UCSD-AML1 (cell line): ENCODE data around the gene MDM4.
A peak's percentile ranks its signal among the peaks of the same experiment; 100 is the strongest.
"Not testable (repeated sequence)": the region's sequence is repeated elsewhere in the genome, so short reads cannot be mapped to it uniquely, and the experiment has no call there.

Experiments
- DNase-seq: peaks from one replicate; lab custom pipeline; 2025; ENCODE audit not compliant: unreplicated experiment; lab: John Stamatoyannopoulos, UW

MDM4 gene

GRCh38 chr1:204560002-204560401, 43.8 kb downstream of the MDM4 start:
- DNase-seq = not testable (repeated sequence)

DNA sequence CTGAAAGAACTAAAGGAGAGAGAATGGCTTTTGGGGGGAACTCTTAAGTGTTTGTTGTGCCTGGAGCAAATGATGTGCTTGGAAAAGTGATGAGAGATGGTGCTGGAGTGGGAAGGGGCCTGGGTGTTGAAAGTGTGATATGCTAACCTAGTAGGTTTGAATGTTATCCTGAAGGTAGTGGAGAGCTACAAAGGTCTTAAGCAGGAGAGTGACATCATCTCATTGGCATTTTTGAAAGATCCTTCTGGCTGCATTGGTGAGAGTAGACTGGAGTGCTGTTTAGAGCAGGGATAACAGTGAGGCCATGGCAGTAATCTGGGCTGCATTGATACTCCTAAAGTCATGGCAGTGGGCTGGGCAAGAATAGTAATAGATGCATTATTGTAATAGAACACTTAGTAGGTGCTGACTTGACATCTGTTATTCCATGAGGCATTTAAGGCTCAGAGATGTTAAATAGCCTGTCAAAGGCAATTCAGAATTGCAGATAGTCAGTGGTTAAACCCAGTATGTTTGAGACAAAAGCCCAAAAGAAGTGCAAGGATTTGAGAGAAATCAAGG, 44.5 kb downstream of the MDM4 start:
- DNase-seq = no peak

DNA sequence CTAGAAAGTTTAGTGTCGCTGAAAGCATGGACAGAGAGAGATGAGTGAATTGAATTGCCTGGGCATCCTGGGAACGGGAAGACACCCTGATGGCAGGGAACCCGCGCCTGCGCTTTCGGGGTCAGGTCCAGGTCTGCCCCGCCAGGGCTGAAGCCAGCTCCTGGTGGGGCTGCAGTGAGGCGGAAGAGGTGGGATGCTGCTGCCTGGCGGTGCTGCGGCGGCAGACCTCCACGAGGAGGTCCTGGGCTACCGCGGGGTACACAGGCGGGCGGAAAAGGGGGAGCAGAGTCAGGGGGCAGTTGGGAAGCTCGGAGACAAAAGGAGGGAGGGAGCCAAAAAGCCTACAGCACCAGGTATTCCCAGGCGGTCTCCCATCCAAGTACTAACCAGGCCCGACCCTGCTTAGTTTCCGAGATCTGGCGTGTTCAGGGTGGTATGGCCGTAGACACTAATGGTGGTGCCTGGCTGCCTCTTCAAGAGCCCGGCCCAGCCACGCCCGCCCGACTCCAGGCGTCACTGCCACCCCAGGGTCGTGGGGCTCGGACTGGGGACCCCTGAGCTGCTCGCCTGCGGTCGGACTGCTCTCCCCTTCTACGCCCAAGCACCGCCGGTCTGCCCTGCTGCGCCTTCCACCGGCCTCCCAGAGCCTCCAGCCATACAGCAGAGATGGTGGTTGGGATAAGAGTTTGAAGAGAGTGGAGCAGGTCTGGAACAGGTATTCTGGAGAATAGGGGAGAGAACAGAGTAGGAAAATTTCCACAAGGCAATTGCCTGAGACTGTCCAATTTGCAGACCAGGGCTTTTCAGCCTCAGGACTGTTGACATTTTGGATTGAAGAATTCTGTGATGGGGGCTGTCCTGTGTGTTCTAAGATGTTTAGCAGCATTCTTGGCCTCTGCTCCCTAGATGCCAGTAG, 46.1 kb downstream of the MDM4 start:
- DNase-seq = no peak

DNA sequence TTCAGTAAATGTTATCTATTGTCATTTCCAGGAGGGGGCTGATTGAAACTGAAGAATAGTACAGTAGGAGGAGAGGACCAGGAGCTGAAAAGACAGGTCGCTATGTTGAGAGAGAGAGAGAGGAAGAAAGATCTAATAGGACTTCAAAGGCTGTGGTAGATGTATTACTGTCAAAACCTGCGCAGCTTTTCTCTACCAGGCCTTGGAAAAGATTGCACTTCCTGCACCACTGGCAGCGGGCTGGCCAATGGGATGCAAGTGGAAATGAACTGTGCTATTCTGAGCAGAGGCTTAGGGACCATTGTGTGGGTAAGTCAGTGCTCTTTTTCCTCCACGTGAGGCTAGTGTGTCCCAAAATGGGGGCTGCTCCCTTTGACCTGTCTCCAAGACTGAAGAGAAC, 47.1 kb downstream of the MDM4 start:
- DNase-seq = no peak

- no peak for DNase-seq
These were observed 47.6 kb downstream of the MDM4 start for GRCh38 chr1:204563780-204564179.

DNA sequence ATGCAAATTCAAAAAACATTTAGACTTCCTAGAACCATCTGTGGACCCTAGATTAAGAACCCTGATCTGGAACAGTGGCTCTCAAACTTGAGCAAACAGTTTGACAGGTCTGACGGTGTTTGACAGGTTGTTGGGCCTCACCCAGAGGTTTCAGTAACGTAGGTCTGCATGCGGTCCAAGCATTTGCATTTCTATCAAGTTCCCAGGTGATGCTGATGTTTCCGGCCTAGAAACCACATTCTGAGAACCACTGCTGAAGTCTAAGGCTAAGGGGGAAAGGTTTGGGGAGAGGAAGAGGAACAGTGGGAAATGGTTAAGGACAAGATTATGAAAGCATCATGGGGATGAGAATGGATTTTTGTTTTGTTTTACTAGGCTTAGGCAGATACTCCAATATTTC, 48.6 kb downstream of the MDM4 start:
- DNase-seq = no peak

DNA sequence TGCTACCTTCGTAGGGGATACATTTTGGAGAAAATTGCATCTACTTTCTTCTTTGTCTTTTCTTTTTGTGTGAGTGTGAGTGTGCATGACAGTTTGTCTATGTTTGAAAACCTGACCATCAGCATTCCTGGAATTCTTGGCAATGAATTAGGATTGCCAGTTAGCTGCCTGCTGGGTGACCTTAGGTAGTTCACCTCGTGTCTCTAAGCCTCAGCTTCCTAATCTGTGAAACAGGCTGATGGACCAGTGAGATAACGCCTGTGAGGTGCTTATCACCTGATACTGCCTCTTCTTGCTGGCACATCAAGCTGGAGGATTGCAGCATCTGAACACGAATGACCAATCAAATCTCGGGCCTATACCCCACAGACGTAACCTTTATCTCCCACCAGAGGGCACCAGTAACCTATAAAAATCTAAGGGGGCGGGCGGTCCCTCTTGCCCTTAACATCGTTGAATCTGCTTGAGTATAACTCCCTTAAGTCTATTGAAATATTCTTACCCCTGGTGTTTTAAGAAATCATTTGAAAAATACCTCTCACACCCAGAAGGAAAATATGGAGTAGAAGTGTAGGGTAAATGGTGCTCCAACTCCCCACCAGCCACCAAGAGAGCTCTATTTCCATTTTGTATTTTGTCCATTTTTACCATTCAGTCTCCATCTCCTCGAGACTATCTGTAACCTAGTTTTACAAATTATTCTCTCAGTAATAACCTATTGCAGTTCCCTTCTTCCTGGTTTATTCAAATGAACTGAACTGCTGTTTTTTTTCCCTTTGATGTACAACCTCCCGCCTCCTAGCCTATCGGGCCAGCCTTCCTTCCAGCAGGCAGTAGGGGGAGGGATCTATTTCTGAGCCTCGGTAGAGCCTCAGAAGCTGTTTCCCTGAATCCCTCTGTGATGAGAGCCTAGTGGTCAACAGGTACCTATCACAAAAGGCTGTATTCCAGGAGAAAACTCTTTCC, 49.7 kb downstream of the MDM4 start:
- DNase-seq = peak; percentile 28

DNA sequence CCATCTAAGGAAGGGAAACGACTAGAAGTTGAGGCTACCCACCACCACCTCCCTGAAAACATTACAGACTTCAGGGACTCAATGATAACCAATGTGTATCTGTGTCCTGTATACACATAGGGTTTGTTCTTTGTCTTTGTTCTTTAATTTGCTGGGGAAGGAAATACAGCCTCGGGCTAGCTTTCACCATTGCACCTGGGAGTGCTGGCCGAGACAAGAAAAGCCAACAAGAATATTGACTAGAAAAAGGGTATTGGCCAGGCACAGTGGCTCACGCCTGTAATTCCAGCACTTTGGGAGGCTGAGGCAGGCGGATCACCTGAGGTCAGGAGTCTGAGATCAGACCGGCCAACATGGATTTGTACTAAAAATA, 50.4 kb downstream of the MDM4 start:
- DNase-seq = no peak

- DNase-seq = no peak
These were observed 50.9 kb downstream of the MDM4 start for GRCh38 chr1:204567071-204567470.

DNA sequence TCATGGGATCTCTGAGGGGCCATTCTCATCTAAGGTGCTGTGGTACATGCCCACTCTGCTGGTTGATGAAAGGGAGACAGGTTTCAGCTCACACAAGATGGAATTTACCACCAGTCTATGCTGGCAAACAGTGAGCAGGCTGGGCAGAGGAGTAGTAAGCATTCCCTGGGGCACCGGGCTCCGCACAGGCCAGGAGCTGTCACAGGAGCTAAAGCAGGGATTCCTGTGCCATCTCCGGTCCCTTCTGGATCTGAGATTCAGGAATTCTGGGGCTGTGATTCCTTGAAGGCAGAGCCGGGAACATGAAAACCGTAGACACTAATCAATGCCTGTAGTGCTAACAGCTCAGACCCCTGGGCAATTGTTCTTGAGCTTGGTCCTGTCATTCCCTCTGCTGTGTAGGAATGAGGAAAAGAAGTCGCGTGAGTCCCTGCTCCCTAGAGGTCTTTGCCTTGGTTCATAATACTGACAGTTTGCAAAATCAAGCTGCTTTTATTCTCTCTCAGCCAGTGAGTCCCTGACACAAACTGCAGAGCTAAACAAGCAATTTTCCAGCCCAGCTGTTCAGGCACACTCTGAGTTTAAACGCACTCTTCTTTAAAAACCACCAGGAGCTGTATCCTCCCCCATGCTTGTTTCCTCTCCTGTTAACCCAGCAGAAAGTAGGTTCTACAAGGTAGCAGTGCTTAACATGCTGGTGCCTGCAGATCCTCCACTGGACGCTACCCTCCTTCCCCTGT, 52.5 kb downstream of the MDM4 start:
- DNase-seq = no peak

DNA sequence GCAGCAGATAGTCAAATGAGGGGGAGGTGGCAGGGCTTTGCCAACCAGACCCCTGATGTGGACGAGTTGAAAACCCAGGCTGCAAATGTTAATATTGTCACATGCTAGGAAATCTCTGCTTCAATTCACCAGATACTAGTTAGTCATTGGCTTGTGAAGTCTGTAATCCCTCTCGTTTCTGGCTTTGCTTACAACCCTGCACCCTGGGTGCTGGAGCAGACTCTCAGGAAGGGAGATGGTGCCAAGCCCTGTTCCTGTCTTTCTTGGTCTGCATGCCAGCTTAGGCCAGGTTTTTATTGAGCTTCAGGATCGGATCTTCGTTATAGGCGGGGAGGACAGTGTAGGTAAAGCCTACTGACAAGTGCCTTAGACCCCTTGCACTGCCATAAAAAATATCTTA, 53.3 kb downstream of the MDM4 start:
- no peak for DNase-seq

DNA sequence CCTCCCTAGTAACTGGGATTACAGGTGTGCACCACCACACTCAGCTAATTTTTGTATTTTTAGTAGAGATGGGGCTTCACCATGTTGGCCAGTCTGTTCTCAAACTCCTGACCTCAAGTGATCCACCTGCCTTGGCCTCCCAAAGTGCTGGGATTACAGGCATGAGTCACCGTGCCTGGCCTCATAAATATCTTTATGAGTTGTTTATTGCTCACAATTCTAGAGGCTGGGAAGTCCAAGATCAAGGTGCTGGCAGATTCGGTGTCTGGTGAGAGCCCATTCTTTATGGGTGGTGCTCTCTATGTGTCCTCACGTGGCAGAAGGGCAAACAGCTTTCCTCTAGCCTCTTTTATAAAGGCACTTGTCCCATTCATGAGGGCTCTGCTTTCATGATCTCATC, 53.8 kb downstream of the MDM4 start:
- DNase-seq = not testable (repeated sequence)

GRCh38 chr1:204571128-204571527, 54.9 kb downstream of the MDM4 start:
- DNase-seq = no peak

DNA sequence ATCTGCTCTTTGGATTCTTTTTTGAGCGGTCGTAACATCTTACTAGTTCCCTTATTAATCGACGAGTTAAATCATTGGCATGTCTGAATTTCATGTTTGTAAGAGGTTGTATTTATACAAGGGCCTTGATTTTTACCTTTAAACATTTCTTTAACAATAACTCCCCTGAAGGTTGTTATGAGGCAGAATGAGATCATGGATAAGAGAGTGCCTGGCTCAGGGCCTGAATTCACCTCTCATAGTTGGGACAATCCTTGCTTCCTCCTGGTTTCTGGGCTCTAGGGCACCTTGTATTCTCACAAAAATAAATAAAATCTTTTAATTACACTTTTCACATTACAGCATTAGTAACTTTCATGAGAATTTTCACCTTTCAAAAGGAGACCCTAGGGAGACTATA, 55.4 kb downstream of the MDM4 start:
- DNase-seq = no peak

- no peak for DNase-seq
These were observed 57.0 kb downstream of the MDM4 start for GRCh38 chr1:204572923-204573922.

DNA sequence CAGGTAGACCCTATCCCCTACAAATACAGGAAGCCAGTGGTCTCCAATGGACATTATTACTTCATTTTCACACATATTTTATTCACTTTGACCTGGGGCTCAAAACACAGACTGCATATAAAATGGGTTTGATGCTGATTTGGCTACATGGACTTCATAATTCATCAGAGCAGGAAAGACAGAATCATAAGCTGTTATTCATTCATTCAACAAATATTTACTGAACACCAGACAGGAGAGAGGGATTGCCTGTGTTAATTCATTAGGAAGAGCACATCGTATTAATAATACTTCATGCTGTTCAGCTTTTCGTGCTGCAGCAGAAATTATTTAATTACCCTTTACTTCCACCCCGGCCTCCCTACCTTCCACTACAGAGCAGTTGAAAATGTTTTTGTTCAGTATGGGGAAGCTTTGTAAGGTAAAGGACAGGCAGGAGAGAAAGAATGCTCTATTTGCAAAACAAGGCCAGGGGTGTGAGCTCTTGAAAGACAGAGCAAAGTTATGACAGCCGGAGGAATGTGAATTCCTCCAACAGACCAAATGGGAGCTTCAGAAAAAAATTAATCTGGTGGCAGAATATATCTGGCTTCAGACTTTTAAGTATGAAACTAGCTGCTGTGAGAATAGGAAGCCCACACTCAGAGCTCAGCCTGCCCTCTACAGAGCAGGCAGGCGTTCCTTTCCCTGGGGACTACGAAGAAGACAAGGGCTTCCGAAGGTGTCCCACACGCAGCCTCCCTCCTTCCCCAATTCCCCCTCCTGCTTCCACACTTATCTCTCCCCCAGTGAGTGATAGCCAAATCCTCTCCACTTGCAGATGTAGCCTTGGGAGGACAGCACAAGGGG, 58.0 kb downstream of the MDM4 start:
- no peak for DNase-seq

- DNase-seq = no peak
These were observed 58.6 kb downstream of the MDM4 start for GRCh38 chr1:204574865-204575163.

DNA sequence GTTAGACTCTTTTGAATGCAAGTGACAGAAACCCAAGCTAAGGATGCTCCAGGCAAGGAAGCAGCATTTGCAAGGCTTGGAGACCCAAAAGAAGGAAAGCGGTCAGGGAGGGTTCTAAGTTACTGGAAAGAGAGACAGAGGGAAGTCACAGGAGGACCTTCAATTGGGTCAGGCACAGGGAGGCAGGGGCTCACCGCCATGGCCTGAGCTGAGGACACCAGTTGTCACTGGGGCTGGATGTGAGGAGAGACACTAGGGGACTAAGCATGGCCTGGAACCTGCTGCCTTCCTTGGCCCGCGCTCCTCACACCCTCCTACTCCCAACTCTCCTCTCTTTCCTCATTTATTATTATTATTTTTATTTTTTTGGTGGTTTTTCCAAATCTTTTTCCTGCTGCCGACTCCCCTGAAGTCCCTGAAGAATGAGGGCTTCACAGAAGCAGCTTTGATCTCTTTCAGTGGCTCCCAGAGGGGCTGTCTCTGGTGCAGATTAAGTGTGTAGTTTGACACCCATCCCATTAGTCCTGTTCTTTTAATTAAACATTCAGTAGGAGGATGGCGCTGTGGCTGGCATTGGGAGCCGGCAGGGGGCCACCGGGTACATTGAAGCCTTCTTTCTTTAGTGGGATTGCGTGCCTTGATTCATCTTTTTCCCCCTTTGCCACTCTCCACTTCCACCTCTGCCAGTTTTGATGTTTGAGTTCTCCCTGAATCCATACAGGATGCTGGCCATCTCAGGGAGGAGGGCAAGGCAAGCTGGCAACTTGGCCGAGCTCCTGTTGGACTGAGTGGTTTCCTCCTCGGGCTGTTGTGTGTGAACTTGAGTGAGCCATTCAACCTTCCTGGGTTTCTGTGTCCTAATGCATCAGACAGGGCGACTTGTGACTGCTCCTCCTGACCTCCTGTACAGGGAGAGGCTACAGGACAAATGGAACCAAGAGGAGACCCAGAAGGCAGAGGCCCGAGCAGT, 59.3 kb downstream of the MDM4 start:
- no peak for DNase-seq
